Uterus (tissue), 2 donors: ENCODE measurements around the gene SKP1.

Experiments used
- CTCF ChIP-seq, 4 experiments: fragments of 200-600 bp in 2 of 4; fragments of 450-650 bp in 2 of 4; sonication (generic) in 2 of 4; IDR thresholded peaks; one replicate each; pipeline ENCODE4 v1.5.1; 2016 to 2019; ENCODE audit warnings: antibody characterized with exemption in 4 of 4, mild to moderate bottlenecking in 2 of 4, moderate library complexity in 1 of 4
- POLR2A ChIP-seq, 2 donors: fragments of 450-650 bp; IDR thresholded peaks; one replicate each; pipeline ENCODE4 v1.6.1; 2016; ENCODE audit warnings: antibody characterized with exemption in 2 of 2, mild to moderate bottlenecking in 1 of 2, moderate library complexity in 1 of 2

- TF ChIP-seq CTCF (IDR thresholded peaks at IDR 0.05) (no peak), POLR2A (IDR thresholded peaks at IDR 0.05) (no peak)
Measured at GRCh38 chr5:134111741-134112647, 64.8 kb downstream of the SKP1 start.
